ENCODE measurements around the gene GDF7.

The GDF7 gene

GRCh38 chr2:20619624-20620024 is 47.3 kb upstream of the GDF7 start:
- TF ChIP-seq EP300 (IDR thresholded peaks at IDR 0.05; ENCODE audit: borderline replicate concordance) (no peak), CEBPB (IDR thresholded peaks at IDR 0.05) (no peak), NFIC (IDR thresholded peaks at IDR 0.05) (no peak)
- TF ChIP-seq, protein P1, sequence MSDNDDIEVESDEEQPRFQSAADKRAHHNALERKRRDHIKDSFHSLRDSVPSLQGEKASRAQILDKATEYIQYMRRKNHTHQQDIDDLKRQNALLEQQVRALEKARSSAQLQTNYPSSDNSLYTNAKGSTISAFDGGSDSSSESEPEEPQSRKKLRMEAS (IDR thresholded peaks at IDR 0.05): no peak

GRCh38 chr2:20620271-20620681 is 46.7 kb upstream of the GDF7 start:
- TF ChIP-seq USF1 (IDR thresholded peaks at IDR 0.05): no peak
- TF ChIP-seq, protein P1 (IDR thresholded peaks at IDR 0.05): no peak
- no peak for TF ChIP-seq FOXM1 (IDR thresholded peaks at IDR 0.05; ENCODE audit: borderline replicate concordance, low read depth)
- TF ChIP-seq REST (IDR thresholded peaks at IDR 0.05; ENCODE audit: low read depth): no peak
- TF ChIP-seq YY1 (IDR thresholded peaks at IDR 0.05; ENCODE audit: low read depth): no peak
- TF ChIP-seq CREB1 (IDR thresholded peaks at IDR 0.05; ENCODE audit: low read depth): no peak
- TF ChIP-seq ZBTB7A (IDR thresholded peaks at IDR 0.05; ENCODE audit: low read depth): no peak
- TF ChIP-seq TEAD4 (IDR thresholded peaks at IDR 0.05): no peak
- TF ChIP-seq TAF1 (IDR thresholded peaks at IDR 0.05; ENCODE audit: low read depth): no peak
- TF ChIP-seq EGR1 (IDR thresholded peaks at IDR 0.05): no peak
- TF ChIP-seq CEBPB (IDR thresholded peaks at IDR 0.05): no peak
- no peak for TF ChIP-seq EP300 (IDR thresholded peaks at IDR 0.05; ENCODE audit: borderline replicate concordance)
- TF ChIP-seq NFIC (IDR thresholded peaks at IDR 0.05): no peak
- no peak for TF ChIP-seq RAD21 (IDR thresholded peaks at IDR 0.05; ENCODE audit: low read depth)
- no peak for TF ChIP-seq TCF12 (IDR thresholded peaks at IDR 0.05; ENCODE audit: low read depth)

- TF ChIP-seq EGR1 (IDR thresholded peaks at IDR 0.05) (no peak), TEAD4 (IDR thresholded peaks at IDR 0.05) (no peak), TCF12 (IDR thresholded peaks at IDR 0.05; ENCODE audit: low read depth) (no peak)
Observed at GRCh38 chr2:20620696-20621365, 46.1 kb upstream of the GDF7 start.

- TF ChIP-seq CREB1 (IDR thresholded peaks at IDR 0.05; ENCODE audit: low read depth): no peak
- no peak for TF ChIP-seq ZBTB7A (IDR thresholded peaks at IDR 0.05; ENCODE audit: low read depth)
Observed at GRCh38 chr2:20621366-20622295, 45.3 kb upstream of the GDF7 start.

DNA sequence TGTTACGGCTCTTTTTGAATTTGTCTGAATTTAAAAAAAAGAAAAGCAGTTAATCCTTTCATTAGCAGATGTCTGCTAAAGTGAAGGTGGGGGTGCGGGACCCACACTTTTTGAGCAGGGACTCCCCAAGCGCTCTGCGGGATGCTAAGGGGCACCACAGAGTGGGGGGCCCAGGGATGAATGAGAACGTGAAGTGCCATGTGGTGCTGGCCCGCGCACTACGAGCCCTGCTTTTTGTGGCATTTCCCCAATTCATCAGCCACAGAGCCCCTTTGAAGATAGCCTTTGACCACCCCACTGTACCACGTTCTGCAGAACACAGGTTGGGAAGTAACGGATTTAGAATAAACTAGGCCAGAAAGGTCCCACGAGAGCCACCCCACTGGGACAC is 44.7 kb upstream of the GDF7 start:
- TF ChIP-seq EP300 (IDR thresholded peaks at IDR 0.05; ENCODE audit: borderline replicate concordance): no peak
- no peak for TF ChIP-seq RAD21 (IDR thresholded peaks at IDR 0.05; ENCODE audit: low read depth)
- TF ChIP-seq NFIC (IDR thresholded peaks at IDR 0.05): no peak
- no peak for TF ChIP-seq CREB1 (IDR thresholded peaks at IDR 0.05; ENCODE audit: low read depth)
- no peak for TF ChIP-seq TAF1 (IDR thresholded peaks at IDR 0.05; ENCODE audit: low read depth)
- no peak for TF ChIP-seq EGR1 (IDR thresholded peaks at IDR 0.05)
- TF ChIP-seq, protein P1 (IDR thresholded peaks at IDR 0.05): no peak
- TF ChIP-seq REST (IDR thresholded peaks at IDR 0.05; ENCODE audit: low read depth): no peak
- no peak for TF ChIP-seq TCF12 (IDR thresholded peaks at IDR 0.05; ENCODE audit: low read depth)
- TF ChIP-seq ZBTB7A (IDR thresholded peaks at IDR 0.05; ENCODE audit: low read depth): no peak
- TF ChIP-seq TEAD4 (IDR thresholded peaks at IDR 0.05): no peak
- no peak for TF ChIP-seq CEBPB (IDR thresholded peaks at IDR 0.05)
- TF ChIP-seq FOXM1 (IDR thresholded peaks at IDR 0.05; ENCODE audit: borderline replicate concordance, low read depth): no peak

DNA sequence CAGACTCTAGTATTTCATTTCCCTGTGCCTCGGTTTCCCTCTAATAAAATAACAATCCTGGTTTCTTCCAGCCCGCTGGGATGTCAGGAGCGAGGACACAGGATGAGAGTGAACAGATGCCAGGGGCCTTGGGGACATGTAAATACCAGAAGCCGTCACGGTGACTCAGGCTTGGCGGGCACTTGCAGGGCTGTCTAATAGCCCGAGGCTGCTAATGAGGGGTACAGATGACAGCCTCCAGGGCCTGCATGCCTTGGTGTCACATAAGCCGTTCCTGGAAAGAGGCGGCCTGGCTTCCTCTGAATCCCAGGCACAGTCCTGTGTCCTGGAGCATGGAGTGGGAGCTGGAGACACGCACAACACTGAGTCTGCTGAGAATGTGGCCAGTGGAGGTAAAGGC is 44.2 kb upstream of the GDF7 start:
- TF ChIP-seq FOXM1 (IDR thresholded peaks at IDR 0.05; ENCODE audit: borderline replicate concordance, low read depth): no peak
- no peak for TF ChIP-seq CEBPB (IDR thresholded peaks at IDR 0.05)
- no peak for TF ChIP-seq EP300 (IDR thresholded peaks at IDR 0.05; ENCODE audit: borderline replicate concordance)
- no peak for TF ChIP-seq TEAD4 (IDR thresholded peaks at IDR 0.05)
- no peak for TF ChIP-seq USF1 (IDR thresholded peaks at IDR 0.05)
- TF ChIP-seq EGR1 (IDR thresholded peaks at IDR 0.05): no peak
- TF ChIP-seq REST (IDR thresholded peaks at IDR 0.05; ENCODE audit: low read depth): no peak
- TF ChIP-seq ZBTB7A (IDR thresholded peaks at IDR 0.05; ENCODE audit: low read depth): no peak
- TF ChIP-seq RAD21 (IDR thresholded peaks at IDR 0.05; ENCODE audit: low read depth): no peak
- TF ChIP-seq, protein P1 (IDR thresholded peaks at IDR 0.05): no peak
- TF ChIP-seq YY1 (IDR thresholded peaks at IDR 0.05; ENCODE audit: low read depth): no peak
- TF ChIP-seq NFIC (IDR thresholded peaks at IDR 0.05): no peak
- no peak for TF ChIP-seq TCF12 (IDR thresholded peaks at IDR 0.05; ENCODE audit: low read depth)
- no peak for TF ChIP-seq TAF1 (IDR thresholded peaks at IDR 0.05; ENCODE audit: low read depth)
- no peak for TF ChIP-seq CREB1 (IDR thresholded peaks at IDR 0.05; ENCODE audit: low read depth)

All from Ishikawa (cell line).